Adipocyte (in vitro differentiated cells): ENCODE data around the gene MACROD2.

ENCODE experiments used
- DNase-seq: peaks from one replicate; pipeline ENCODE4 v3.0.0-alpha.2; 2015; ENCODE audit warnings: low read depth
- H3K27me3 ChIP-seq: replicated peaks from 2 replicates; pipeline ENCODE4 v1.7.0; 2013; ENCODE audit warnings: mild to moderate bottlenecking, low read length, moderate library complexity; ENCODE audit not compliant: control insufficient read depth, insufficient read depth
- H3K36me3 ChIP-seq: 2 replicates; pipeline ENCODE4 v1.7.0; 2013; ENCODE audit warnings: low read length, mild to moderate bottlenecking, moderate library complexity; ENCODE audit not compliant: control insufficient read depth, insufficient read depth, severe bottlenecking
- H3K4me1 ChIP-seq: 2 replicates; pipeline ENCODE4 v1.7.0; 2013; ENCODE audit warnings: mild to moderate bottlenecking, low read length, moderate library complexity; ENCODE audit not compliant: control insufficient read depth, insufficient read depth
- H3K4me3 ChIP-seq: 2 replicates; pipeline ENCODE4 v1.7.0; 2013; ENCODE audit warnings: mild to moderate bottlenecking, low read length, moderate library complexity
- H3K9ac ChIP-seq: 2 replicates; pipeline ENCODE4 v1.7.0; 2013; ENCODE audit warnings: mild to moderate bottlenecking, low read length, moderate library complexity
- H3K9me3 ChIP-seq: 2 replicates; pipeline ENCODE4 v1.7.0; 2013; ENCODE audit warnings: mild to moderate bottlenecking, low read length, moderate library complexity; ENCODE audit not compliant: control insufficient read depth

The MACROD2 gene

DNA sequence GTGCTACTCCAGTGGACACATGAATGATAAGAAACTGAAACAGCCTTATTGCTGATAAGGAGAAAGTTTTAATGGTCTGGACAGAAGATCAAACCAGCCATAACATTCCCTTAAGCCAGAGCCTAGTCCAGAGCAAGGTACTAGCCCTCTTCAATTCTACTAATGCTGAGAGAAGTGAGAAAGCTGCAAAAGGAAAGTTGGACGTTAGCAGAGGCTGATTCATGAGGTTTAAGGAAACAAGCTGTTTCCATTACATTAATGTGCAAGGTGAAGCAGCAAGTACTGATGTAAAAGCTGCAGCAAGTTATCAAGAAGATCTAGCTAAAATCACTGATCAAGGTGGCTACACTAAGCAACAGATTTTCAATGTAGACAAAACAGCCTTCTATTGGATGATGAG is 1943.5 kb downstream of the MACROD2 start:
- H3K4me3 ChIP-seq, result no peak overlapping the region
- no peak for DNase-seq
- H3K36me3 ChIP-seq, result no peaks in the 10 kb centered on the region
- peaks cover 10% of the 10 kb centered on the region for H3K9me3 ChIP-seq
- H3K9ac ChIP-seq, result no peak overlapping the region
- H3K27me3 ChIP-seq, result no peaks in the 10 kb centered on the region
- H3K4me1 ChIP-seq, result no peaks in the 10 kb centered on the region

DNA sequence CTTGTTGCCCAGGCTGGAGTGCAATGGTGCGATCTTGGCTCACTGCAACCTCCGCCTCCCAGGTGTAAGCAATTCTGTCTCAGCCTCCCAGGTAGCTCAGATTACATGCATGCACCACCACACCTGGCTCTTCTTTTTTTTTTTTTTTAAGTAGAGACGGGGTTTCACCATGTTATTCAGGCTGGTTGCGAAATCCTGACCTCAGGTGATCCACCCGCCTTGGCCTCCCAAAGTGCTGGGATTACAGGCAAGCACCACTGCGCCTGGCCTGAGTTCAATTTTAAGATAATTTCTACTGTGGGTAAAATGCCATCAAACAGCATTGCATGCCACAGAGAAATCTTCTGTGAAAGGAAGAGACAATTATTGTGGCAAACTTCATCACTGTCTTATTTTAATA is 1944.8 kb downstream of the MACROD2 start:
- no peaks in the 10 kb centered on the region for H3K4me1 ChIP-seq
- H3K27me3 ChIP-seq, result no peaks in the 10 kb centered on the region
- H3K9me3 ChIP-seq, result peaks cover 10% of the 10 kb centered on the region
- no peak overlapping the region for H3K4me3 ChIP-seq
- H3K36me3 ChIP-seq, result no peaks in the 10 kb centered on the region
- DNase-seq, result no peak
- no peak overlapping the region for H3K9ac ChIP-seq

DNA sequence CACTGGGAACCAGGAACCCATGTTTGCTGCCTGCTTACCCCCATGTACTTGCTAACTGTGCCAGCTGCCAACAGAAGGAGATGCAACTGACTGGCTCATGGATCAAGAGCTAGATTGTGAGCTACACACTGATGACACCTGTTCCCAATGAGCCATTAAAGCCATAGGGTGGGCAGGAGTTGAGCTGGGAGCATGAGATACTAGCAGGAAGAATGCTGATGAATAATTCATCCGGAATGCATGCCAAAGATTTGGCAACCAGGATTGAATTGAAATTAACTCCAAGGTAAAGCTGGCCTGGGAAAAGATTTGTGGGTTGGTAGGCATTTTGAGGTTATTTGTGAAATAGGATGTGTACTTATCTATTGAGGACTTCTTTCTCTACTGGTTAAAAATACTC is 1946.8 kb downstream of the MACROD2 start:
- Histone ChIP-seq H3K4me1 (peaks cover 4% of the 10 kb centered on the region), H3K9ac (no peak overlapping the region), H3K27me3 (no peaks in the 10 kb centered on the region), H3K36me3 (no peaks in the 10 kb centered on the region), H3K9me3 (peaks cover 10% of the 10 kb centered on the region), H3K4me3 (no peak overlapping the region)
- peak; percentile 46 for DNase-seq

DNA sequence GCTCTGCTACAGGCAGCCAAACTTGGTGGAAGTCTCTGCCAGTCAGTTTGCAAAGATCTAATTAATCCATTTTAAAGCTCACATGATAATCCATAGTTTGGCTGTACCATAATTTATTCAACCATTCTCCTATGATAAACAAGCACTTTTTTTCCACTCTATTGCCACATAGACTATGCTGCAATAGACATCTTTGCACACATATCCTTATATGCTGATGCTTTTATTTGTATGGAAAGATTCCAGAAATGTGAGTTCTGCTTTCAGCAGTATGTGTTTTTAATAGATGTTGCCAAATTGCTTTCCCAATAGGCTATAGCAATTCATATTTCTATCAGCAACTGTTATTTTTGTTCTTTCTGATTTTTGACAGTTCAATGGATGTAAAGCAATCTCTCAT is 1950.0 kb downstream of the MACROD2 start:
- Histone ChIP-seq H3K9ac (no peak overlapping the region), H3K9me3 (no peaks in the 10 kb centered on the region), H3K4me1 (peaks cover 4% of the 10 kb centered on the region), H3K27me3 (no peaks in the 10 kb centered on the region), H3K36me3 (no peaks in the 10 kb centered on the region), H3K4me3 (no peak overlapping the region)
- peak; percentile 87 for DNase-seq

DNA sequence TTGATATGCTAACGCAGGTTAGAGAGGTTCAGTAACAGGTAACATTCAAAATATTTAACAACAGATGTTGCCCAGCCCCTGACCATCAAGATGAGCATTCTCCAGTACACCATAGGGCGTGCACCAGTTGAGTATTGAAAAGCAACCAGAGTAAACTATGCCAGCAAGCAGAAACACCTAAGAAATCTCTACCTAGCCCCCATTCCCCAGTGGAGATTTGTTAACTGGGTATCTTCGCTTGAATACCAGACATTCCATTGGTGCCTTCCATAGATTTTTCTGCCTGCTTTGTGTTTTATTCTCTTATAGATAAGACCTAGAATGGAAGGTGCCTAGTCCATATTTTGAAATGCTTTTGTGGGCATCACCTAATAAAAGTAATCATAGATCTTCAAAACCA is 1954.1 kb downstream of the MACROD2 start:
- H3K36me3 ChIP-seq, result no peaks in the 10 kb centered on the region
- no peak overlapping the region for H3K4me3 ChIP-seq
- DNase-seq, result no peak
- no peaks in the 10 kb centered on the region for H3K9me3 ChIP-seq
- H3K9ac ChIP-seq, result no peak overlapping the region
- peaks cover 4% of the 10 kb centered on the region for H3K4me1 ChIP-seq
- no peaks in the 10 kb centered on the region for H3K27me3 ChIP-seq

DNA sequence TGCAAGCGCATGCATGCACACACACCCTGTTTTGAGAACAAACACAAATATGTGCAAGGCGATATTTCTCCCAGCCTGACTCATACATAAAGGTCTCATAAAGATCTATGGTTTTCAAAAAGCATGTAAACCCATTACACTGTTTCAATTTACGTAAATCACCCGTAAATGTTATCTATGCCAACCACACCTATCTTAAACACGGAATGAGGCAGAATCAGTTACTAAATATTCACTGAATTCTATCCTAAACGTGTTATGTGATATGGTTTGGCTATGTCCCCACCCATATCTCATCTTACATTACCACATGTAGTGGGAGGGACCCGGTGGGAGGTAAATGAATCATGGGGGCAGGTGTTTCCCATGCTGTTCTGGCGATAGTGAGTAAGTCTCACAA is 1956.3 kb downstream of the MACROD2 start:
- Histone ChIP-seq H3K9ac (no peak overlapping the region), H3K36me3 (no peaks in the 10 kb centered on the region), H3K27me3 (no peaks in the 10 kb centered on the region), H3K4me3 (no peak overlapping the region), H3K9me3 (no peaks in the 10 kb centered on the region), H3K4me1 (no peaks in the 10 kb centered on the region)
- no peak for DNase-seq

DNA sequence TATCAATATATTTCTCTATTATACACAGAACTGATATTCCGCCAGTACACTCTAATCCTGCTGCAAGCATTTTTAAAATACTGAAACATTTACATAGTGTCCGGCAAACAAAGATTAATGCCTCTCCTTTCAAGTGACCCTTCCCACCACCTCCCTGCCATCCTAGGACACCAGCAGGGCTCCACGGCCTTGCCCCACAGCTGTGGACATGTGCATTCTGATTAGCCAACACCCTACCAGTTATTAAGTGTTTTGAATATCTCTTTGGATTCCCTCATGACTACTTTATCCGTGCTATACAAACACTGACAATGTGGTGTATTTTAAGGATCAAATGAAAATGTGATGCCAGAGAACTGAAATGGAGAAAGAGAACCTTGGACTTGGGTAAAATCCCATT is 1962.8 kb downstream of the MACROD2 start:
- Histone ChIP-seq H3K27me3 (no peaks in the 10 kb centered on the region), H3K36me3 (no peaks in the 10 kb centered on the region), H3K4me3 (no peak overlapping the region), H3K9me3 (no peaks in the 10 kb centered on the region), H3K4me1 (no peaks in the 10 kb centered on the region), H3K9ac (no peak overlapping the region)
- DNase-seq, result no peak

DNA sequence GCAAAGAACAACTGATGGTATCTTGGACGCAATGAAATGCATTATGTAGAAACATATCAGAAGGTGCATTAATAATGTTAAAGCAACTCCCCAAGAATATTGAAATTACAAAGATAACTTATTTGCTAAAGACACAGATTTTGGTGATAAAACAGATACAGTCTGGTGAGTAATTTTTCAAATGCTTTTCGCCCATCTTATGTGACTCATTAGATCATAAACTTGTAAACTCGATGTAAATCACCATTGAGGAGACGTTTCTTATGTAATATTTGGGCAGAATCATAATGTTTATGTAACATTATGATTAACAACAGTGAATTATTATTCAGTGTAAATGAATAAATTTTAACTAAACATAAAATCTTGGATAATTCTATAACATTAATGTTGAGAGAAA is 1969.8 kb downstream of the MACROD2 start:
- Histone ChIP-seq H3K9ac (no peak overlapping the region), H3K4me1 (peaks cover 10% of the 10 kb centered on the region), H3K4me3 (no peak overlapping the region), H3K27me3 (no peaks in the 10 kb centered on the region), H3K36me3 (no peaks in the 10 kb centered on the region), H3K9me3 (no peaks in the 10 kb centered on the region)
- no peak for DNase-seq

DNA sequence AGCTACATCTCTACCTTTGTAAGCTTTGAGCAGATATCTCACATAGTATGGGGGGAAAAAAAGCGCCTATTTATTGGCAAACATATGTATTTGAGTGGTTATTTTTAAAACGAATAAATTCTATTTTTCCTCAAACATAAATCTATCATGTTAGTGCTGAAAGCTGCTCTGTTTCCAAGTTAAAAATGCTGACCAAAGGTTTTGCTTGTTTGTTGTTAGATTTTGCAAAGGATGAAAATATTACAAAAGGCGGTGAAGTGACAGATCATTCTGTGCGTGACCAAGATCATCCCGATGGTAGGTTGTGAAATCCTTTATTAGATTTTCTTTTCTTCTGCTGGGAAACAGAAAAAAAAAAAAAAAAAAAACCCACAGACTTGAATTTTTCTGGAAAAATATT is 1972.0 kb downstream of the MACROD2 start:
- Histone ChIP-seq H3K4me1 (peaks cover 10% of the 10 kb centered on the region), H3K4me3 (no peak overlapping the region), H3K9me3 (peaks cover 13% of the 10 kb centered on the region), H3K27me3 (no peaks in the 10 kb centered on the region), H3K9ac (no peak overlapping the region), H3K36me3 (no peaks in the 10 kb centered on the region)
- no peak for DNase-seq

DNA sequence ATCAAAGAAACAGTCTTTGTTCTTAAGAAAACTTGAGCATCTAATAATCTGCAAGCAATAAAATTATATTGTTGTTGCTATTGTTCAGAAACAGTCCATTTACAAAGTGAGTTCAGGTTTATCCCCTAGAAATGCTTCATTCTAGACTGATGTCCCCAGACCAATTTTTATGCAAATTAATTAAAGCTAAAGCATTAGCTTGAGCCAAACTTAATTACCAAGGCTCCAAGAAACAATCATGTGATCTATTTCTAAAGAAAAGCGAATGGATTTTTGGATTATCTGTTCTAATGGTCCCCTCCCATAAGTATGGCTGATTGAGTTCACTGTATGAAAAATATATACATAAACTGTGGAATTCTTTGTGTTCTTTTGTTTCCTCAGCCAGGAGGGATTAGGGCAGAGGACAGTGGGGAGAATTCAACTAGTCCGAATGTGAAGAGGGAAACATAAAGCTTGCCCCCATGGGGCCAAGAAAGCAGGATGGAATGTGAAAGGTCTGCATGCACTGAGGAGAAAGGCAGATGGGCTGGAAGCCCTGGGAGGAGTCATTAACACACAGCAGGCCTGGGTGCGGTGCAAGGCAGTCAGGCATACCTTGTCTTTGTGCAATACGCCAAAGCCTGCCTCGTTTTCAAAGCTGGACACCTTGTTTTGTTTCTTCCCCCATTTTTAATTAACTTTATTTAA is 1980.9 kb downstream of the MACROD2 start:
- no peak overlapping the region for H3K9ac ChIP-seq
- no peaks in the 10 kb centered on the region for H3K27me3 ChIP-seq
- no peak for DNase-seq
- H3K4me1 ChIP-seq, result no peaks in the 10 kb centered on the region
- peaks cover 17% of the 10 kb centered on the region for H3K9me3 ChIP-seq
- no peak overlapping the region for H3K4me3 ChIP-seq
- H3K36me3 ChIP-seq, result no peaks in the 10 kb centered on the region

DNA sequence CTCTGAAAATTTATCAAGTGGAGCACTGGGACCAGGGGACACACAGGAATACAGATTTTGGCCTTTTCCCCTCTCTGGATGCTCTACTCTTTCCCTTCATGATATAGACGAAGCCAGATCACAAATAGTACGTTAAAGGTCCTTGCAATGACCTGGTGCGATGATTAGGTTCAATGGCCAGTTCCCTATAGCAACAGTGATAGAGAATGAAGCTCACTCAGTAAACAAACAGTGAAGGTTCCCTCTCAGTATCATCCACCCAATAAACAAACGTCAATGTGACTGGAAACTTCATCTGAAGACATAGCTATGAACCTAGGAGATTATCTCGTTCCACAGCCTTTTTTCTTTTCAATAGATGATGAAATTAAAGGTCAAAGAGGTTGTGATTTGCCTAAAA is 1981.7 kb downstream of the MACROD2 start:
- DNase-seq, result no peak
- Histone ChIP-seq H3K27me3 (no peaks in the 10 kb centered on the region), H3K4me3 (no peak overlapping the region), H3K9me3 (peaks cover 9% of the 10 kb centered on the region), H3K4me1 (no peaks in the 10 kb centered on the region), H3K9ac (no peak overlapping the region), H3K36me3 (no peaks in the 10 kb centered on the region)

DNA sequence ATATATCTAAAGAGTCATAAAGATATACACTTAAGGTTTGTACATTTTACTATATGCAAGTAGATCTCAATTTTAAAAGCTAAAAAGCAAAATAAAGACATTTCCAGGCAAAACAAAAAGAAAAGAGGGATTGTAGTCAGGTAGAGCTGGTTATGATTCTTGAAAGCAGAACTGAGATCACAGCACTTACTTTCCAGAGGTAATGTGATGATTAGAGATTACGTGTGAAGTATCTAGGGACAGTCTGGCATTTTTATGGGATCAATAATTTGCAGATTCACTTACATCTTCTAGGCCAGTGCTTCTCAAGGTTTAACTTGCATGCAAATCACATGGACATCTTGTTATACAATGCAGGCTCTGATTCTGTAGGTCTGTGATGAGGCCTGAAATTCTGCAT is 1982.4 kb downstream of the MACROD2 start:
- no peak overlapping the region for H3K4me3 ChIP-seq
- H3K27me3 ChIP-seq, result no peaks in the 10 kb centered on the region
- H3K4me1 ChIP-seq, result no peaks in the 10 kb centered on the region
- H3K9me3 ChIP-seq, result peaks cover 6% of the 10 kb centered on the region
- no peaks in the 10 kb centered on the region for H3K36me3 ChIP-seq
- H3K9ac ChIP-seq, result no peak overlapping the region
- DNase-seq, result no peak
